GM19238 (cell line): ENCODE measurements around the gene MROH2B.
"Not testable (repeated sequence)": the region's sequence is repeated elsewhere in the genome, so short reads cannot be mapped to it uniquely, and the experiment has no call there.

Source experiments
- DNase-seq: peaks from one replicate; pipeline ENCODE4 v3.0.0; 2011; ENCODE audit warnings: low spot score; ENCODE audit not compliant: insufficient read length

MROH2B gene

GRCh38 chr5:41022600-41022999, 48.5 kb downstream of the MROH2B start:
- not testable (repeated sequence) for DNase-seq

GRCh38 chr5:41012318-41012717, 58.8 kb downstream of the MROH2B start:
- DNase-seq = no peak

GRCh38 chr5:41010572-41010971, 60.6 kb downstream of the MROH2B start:
- DNase-seq = no peak

DNA sequence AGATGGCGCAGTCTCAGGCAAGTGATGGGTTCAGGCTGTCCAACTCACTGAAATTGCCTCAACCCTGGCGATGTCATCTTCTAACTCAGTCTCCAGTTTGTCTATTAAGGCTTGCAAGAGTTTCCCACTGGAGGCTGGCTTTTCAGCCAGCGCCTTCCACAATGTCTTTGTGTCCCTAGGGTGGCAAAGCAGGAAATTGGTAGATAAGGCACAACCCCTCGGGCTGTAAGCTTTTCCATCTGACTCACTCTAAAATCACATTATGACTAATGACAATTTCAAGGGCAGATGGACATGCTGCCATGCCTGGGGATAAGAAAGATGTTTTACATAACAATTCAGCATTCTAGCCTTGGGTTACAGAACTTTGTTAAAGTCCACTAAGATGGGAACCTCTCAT, 61.9 kb downstream of the MROH2B start:
- no peak for DNase-seq

- DNase-seq = no peak
These were observed 66.2 kb downstream of the MROH2B start for GRCh38 chr5:41004931-41005330.

GRCh38 chr5:41003670-41004376, 67.3 kb downstream of the MROH2B start:
- DNase-seq = no peak

GRCh38 chr5:40999966-41000365, 71.2 kb downstream of the MROH2B start:
- DNase-seq = no peak

DNA sequence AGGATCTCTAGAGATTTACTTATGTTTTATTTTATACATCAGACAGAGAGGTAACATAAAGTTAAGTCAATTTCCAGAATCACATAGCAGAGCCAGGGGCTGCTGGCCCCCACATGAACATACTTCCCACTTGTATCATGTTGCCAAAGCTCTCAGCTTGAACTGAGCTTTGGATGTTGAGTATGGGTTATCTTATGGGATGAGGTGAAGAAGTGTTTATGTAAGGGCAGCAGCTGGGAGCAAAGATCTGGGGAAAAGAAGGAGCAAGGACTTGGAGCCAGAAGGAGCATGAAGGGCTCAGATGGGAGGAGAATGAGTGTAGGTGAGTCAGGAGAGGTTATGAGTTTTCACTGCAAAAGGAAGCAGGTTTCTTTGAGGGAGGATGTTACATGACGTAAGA, 72.0 kb downstream of the MROH2B start:
- no peak for DNase-seq

DNA sequence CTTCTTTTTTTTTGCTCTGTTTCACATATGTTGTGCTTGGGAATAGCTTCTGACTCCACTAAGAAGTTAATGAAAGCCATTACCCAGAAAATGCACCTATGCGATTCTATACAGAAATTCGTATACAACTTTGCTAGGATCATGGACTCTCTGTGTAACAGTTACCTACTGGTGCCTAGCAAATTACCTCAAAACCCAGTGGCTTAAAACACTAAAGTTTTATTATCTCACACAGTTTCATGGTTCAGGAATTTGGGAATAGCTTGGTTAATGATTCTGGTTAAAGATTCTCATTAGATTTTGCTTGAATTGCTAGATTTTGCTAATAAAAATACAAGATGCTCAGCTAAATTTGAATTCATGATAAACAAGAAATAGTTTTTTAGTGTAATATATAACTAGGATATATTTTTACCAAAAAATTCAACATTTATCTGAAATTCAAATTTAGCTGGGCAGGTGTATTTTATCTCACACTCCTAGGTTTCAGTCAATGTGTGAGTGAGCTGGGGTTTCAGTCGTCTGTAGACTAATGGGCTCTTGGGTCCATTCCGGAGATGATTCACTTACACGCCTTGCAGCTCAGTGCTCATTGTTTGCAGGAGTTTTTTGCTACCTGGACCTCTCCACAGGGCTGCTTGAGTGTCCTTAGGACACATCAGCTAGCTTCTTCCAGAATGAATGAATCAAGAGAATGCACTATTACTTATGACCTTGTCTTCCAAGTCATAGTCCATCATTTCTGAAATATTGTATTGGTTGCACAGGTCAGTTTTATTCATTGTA, 75.1 kb downstream of the MROH2B start:
- DNase-seq = no peak

DNA sequence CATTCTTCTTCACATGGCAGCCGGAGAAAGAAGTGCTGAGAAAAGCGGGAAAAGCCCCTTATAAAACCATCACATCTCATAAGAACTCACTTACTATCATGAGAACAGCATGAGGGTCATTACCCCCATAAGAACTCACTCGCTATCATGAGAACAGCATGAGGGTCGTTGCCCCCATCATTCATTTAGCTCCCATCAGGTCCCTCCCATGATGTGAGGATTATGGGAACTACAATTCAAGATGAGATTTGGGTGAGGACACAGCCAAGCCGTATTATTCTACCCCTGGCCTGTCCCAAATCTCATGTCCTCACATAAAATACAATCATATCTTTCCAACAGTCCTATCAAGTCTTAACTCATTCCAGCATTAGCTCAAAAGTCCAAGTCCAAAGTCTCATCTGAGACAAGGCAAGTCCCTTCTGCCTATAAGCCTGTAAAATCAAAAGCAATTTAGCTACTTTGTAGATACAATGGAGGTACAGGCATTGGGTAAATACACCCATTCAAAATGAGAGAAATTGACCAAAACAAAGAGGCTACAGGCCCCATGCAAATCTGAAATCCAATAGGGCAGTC, 79.1 kb downstream of the MROH2B start:
- DNase-seq = no peak

DNA sequence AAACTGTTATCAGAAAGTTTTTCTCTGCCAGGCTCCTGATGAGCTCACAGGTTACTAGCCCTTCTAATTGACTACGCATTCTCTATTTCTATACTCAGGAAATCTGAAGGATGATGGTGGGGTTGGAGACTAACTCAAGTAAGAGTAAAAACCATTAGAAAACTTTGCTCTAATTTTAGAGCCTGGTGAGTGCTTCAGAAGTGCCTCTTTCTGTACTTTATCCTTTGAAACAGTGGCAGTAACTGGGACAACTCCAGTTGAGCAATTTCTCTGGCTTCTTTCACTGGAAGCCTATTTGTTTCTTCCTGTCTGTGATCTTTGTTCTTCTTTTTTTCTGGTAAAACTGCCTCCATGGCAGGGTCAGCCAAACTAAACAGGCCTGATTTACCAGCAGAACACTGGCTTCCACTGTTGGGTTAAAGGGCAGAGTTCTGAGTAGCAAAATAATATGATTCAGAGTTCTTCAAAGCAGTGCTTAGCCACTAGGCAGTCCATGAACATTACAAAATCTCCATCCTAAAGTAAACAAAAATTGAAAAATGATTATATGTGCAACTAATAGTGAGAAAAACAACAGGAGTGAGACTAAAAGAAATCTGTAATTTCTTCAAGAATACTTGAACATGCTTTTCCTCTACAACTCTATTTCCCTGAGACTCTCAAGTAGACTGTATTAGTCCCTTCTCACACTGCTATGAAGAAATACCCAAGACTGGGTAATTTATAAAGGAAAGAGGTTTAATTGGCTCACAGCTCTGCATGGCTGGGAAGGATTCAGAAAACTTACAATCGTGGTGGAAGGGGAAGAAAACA, 79.8 kb downstream of the MROH2B start:
- no peak for DNase-seq

DNA sequence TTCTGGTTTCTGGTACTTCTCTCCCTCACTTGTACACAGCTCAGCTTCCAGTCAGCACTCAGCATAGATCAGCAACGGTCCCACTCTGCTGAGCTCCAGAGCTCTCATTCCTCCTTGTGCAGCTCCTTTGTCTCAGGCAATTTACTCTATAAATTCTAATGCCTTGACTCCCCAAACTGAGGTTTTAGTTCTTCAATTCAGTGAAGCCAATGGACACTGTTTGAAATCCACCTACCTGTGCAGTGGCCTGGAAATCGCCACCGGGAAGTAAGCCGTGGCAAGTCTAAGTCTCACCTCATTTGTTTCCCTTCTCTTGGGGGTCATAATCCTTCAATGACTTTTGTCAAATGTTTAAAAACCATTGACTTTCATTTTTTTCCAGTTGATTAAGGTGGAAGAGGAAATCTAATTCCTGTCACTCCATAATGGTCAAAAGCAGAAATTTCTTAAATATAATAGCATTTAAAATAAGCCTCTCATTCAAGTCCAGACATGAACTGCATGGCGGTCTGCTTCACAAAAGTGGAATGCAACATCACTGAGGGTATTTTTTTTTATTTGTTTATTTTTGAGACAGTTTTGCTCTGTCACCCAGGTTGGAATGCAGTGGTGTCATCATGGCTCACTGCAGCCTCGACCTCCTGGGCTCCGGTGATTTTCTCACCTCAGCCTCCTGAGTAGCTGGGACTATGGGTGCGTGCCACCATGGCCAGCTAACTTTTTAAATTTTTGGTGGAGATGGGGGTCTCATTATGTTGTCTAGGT, 82.2 kb downstream of the MROH2B start:
- no peak for DNase-seq

DNA sequence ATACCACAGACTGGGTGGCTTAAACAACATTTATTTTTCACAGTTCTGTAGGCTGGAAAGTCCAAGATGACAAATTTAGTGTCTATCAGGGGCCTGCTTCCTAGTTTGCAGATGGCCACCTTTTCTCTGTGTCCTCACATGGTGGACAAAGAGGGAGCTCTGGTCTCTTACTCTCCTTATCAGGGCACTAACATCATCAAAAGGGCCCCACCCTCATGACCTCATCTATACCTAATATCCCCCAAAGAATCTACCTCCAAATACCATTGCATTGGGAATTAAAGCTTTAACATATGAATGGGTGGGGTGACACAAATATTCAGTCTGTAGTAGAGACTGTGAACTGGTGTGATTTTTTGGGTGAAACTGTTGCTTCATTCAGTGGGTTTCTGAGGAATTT, 83.8 kb downstream of the MROH2B start:
- DNase-seq = no peak

DNA sequence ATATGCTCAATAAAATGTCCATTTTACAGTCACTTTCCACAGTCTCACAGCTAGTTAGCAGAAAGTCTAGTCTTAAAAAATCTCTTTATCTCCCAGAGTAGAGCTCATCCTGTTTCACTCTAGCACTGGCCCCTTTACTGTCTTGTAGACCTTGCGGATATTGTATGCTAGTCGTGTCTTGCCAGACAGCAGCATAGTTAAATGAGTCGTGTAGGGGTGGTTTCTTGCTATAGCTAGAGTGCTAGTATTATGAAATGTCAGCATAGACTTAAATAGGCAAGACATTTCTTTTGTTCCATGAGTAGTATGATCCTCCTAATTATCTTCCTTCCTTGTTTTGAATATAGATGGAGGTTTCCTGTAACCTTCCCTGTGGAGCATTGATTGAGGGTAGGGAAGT, 84.5 kb downstream of the MROH2B start:
- DNase-seq = no peak

- DNase-seq = no peak
These were observed 85.6 kb downstream of the MROH2B start for GRCh38 chr5:40985501-40985900.

DNA sequence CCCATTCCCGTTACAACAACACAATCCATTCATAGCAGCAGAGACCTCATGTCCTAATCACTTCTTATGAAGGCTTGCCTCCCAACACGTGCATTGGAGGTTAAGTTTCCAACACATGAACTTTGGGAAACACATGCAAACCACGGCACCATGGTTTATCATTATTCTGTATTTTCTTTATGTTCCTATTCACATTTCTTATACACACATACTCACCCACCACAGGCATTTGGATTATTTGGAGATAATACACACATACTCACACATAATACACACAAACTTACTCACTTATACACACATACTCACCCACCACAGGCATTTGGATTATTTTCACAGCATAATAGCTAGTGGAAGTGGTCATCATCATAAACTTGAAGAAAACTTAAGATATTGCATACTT, 86.3 kb downstream of the MROH2B start:
- DNase-seq = no peak

- DNase-seq = no peak
These were observed 87.4 kb downstream of the MROH2B start for GRCh38 chr5:40983781-40984180.

DNA sequence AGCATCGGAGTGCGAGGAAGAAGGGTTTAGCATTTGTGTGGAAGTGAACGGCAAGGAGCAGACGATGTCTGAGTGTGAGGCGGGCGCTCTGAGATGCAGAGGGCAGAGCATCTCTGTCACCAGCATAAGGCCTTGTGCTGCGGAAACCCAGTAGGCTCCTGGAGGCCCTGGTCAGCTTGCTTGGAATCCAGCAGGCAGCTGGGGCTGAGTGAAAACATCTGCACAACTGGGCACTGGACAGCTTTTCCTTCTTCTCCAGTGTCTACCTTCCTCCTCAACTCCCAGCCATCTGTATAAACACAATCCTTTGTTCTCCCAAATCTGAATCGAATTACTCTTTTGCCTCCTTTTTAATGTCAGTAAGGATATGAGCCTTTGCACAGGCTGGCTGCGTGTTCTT, 89.7 kb downstream of the MROH2B start:
- DNase-seq = no peak

GRCh38 chr5:40976836-40977235, 94.3 kb downstream of the MROH2B start:
- no peak for DNase-seq

DNA sequence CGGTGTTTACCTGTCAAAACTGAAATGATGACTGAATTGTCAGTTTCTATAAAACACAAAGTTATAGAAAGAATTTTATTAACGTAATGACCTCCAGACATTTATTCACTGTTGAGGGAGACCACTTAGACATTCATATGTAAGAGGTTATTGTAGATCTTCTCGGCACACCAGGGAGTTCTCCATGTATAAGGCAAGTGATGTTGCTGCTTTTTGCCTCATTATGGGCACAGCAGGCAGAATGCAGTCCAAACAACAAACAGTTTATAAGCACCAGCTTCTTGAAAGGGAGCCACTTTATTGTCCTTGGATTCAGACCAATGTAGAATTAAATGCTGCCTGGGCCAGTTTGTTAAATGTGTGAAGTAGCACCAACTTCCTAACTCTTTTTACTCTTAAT, 95.1 kb downstream of the MROH2B start:
- no peak for DNase-seq

DNA sequence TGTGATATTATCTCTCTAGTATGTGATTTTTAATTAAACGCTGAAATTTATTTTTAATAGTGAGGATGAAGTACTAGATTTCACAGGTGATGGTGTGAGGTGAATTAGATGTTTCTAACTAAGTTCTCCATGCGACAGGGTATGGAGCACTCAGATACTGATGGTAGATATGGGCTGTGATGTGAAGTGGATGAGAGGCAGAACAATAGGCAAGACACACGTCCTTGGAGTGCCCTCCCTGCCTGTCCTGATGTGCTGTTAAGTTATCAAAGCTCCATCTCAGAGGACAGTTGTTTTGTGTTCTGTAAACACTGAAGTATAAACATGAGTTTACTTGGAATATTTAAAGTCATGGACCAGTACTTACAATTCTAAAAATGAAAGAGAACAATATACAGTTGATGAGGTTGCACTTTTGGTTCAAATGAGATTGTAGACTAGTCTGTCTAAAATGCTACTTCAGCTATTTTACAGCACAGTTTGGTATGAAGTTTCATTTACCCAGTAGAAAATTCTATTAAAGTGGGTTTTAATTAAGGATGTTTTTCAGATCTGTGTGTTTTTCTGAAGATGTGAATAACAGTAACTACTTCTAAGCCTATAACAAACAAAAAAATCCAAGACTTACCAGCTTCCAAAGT, 97.7 kb downstream of the MROH2B start:
- no peak for DNase-seq
